ENCODE measurements around the gene ZACN. TPM values are rescaled to one million over a fixed set of nuclear protein-coding genes. Genes with fewer than 3 reads are reported as not detected.
A peak's percentile ranks its signal among the peaks of the same experiment; 100 is the strongest.
"Not testable (repeated sequence)": the region's sequence is repeated elsewhere in the genome, so short reads cannot be mapped to it uniquely, and the experiment has no call there.

The ZACN gene
- total RNA-seq, 2 experiments from 2014 or later: 0.69 to 0.98 TPM

DNA sequence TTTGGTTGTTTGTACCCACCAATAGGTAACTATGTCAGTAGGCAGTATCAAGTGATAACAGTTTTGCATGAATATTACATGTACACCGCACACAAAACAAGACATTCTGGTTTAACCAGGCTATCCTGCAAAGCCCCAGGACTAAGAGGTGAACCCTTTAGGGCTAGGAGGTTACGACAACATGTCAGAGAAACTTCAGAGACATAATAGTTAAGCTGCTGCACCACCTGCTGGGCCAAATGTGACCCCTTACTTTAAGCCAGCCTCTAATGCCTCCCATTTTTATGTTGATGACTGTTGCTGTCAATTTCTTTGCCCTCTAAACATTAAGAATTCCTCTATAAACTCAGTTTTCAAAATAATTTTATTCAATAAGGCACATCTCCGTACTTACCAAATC is 22.1 kb upstream of the ZACN start:
- Histone ChIP-seq H3K27ac (ENCODE audit: low read depth in 1 of 2, low read length in 2 of 2) (no peak overlapping the region), H3K4me3 (ENCODE audit: low read length) (no peak overlapping the region), H3K4me1 (ENCODE audit: insufficient read depth, low read length) (no peaks in the 10 kb centered on the region), H3K36me3 (ENCODE audit: insufficient read depth, low read length) (peaks cover 89% of the 10 kb centered on the region), H3K9me3 (ENCODE audit: control insufficient read depth in 1 of 2, insufficient read depth in 1 of 2, low read length in 2 of 2) (no peaks in the 10 kb centered on the region), H3K27me3 (ENCODE audit: control insufficient read depth in 1 of 2, insufficient read depth in 2 of 2, low read length in 2 of 2) (no peaks in the 10 kb centered on the region)
- peaks cover 86% of the 10 kb centered on the region for H3K36me3 Mint-ChIP-seq (ENCODE audit: low read depth)
- H3K27ac Mint-ChIP-seq: no peak overlapping the region
- intact Hi-C loops (cut with DNase I, micrococcal nuclease): loop anchor here in 1 of 2 experiments (5.0 kb wide), 1 partner anchor 45 kb away; no protein-coding TSS in a partner anchor
- DNase-seq (no peak), ATAC-seq (ENCODE audit: poor library complexity) (no peak)
- TF ChIP-seq, protein P1, sequence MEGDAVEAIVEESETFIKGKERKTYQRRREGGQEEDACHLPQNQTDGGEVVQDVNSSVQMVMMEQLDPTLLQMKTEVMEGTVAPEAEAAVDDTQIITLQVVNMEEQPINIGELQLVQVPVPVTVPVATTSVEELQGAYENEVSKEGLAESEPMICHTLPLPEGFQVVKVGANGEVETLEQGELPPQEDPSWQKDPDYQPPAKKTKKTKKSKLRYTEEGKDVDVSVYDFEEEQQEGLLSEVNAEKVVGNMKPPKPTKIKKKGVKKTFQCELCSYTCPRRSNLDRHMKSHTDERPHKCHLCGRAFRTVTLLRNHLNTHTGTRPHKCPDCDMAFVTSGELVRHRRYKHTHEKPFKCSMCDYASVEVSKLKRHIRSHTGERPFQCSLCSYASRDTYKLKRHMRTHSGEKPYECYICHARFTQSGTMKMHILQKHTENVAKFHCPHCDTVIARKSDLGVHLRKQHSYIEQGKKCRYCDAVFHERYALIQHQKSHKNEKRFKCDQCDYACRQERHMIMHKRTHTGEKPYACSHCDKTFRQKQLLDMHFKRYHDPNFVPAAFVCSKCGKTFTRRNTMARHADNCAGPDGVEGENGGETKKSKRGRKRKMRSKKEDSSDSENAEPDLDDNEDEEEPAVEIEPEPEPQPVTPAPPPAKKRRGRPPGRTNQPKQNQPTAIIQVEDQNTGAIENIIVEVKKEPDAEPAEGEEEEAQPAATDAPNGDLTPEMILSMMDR (IDR thresholded peaks at IDR 0.05): no peak
- peaks cover 11% of the 10 kb centered on the region for H3K4me1 Mint-ChIP-seq (ENCODE audit: low read depth)
- no peak overlapping the region for H3K4me3 Mint-ChIP-seq
- H3K27me3 Mint-ChIP-seq: no peaks in the 10 kb centered on the region
- H3K9me3 Mint-ChIP-seq: no peaks in the 10 kb centered on the region
- ChIA-PET CTCF (interaction anchor here (0.9 kb wide), 1 partner anchor 22 kb away, joined by 3 read pairs; the partner anchor contains the start of gene ZACN), POLR2A (no interaction called here)

GRCh38 chr17:76058264-76058663 is 20.7 kb upstream of the ZACN start:
- H3K27me3 ChIP-seq (ENCODE audit: control insufficient read depth in 1 of 2, insufficient read depth in 2 of 2, low read length in 2 of 2); H3K9me3 Mint-ChIP-seq; H3K27ac Mint-ChIP-seq; H3K4me3 ChIP-seq (ENCODE audit: low read length); POLR2A ChIA-PET; H3K4me1 ChIP-seq (ENCODE audit: insufficient read depth, low read length); H3K27me3 Mint-ChIP-seq; DNase-seq; H3K4me3 Mint-ChIP-seq; H3K27ac ChIP-seq (ENCODE audit: low read depth in 1 of 2, low read length in 2 of 2); ATAC-seq (ENCODE audit: poor library complexity); H3K9me3 ChIP-seq (ENCODE audit: control insufficient read depth in 1 of 2, insufficient read depth in 1 of 2, low read length in 2 of 2): not testable (repeated sequence)
- peaks cover 87% of the 10 kb centered on the region for H3K36me3 ChIP-seq (ENCODE audit: insufficient read depth, low read length)
- CTCF ChIA-PET: interaction anchor here (0.6 kb wide), 1 partner anchor 225 kb away, joined by 4 read pairs; no protein-coding TSS in a partner anchor
- intact Hi-C loops (cut with DNase I, micrococcal nuclease): loop anchor here in 1 of 2 experiments (5.0 kb wide), 1 partner anchor 46 kb away; no protein-coding TSS in a partner anchor
- Mint-ChIP-seq H3K36me3 (ENCODE audit: low read depth) (peaks cover 90% of the 10 kb centered on the region), H3K4me1 (ENCODE audit: low read depth) (peaks cover 11% of the 10 kb centered on the region)

DNA sequence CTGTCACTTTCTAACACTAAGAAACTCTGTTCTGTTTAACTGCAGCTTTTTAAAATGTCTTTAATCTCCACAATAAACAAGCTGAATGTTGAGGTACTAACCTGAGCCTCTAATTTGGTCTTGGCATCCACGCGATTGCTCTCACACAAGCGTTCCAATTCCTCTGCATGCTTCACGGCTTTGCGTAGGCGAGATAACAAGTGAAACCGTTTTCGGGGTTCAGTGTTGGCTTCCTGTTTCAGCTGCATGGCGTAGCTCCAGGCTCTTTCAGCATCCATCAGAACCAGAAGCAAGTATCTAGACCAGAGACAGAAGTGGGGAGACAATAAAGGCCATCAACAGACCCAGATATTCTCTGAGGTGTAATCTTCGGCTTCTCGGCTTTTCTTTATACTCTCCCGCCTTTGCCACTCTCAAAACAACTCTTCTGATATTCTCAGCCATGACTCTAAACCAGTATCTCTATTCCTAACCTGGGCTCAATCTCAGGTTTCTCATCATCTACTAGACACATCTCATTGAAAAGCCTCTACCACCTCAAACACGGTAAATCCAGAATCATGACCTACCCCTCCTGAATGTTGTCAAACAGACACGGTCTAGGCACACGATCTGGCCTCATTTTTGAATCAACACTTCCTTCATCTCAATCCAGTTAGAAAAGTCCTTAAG is 15.0 kb upstream of the ZACN start:
- Mint-ChIP-seq H3K27me3 (no peaks in the 10 kb centered on the region), H3K27ac (peak overlapping the region; percentile 88), H3K4me3 (peak overlapping the region; percentile 72), H3K9me3 (no peaks in the 10 kb centered on the region), H3K36me3 (ENCODE audit: low read depth) (peaks cover 90% of the 10 kb centered on the region), H3K4me1 (ENCODE audit: low read depth) (peaks cover 25% of the 10 kb centered on the region)
- POLR2A ChIA-PET: interaction anchor here (0.7 to 2.2 kb wide), 10 partner anchors 8 to 289 kb away, joined by 3 to 13 read pairs (median 5); partner anchors contain the start of genes EXOC7, PRPSAP1, SRP68 and ZACN
- CTCF ChIA-PET: interaction anchor here (1.2 to 1.5 kb wide), 2 partner anchors 50 to 310 kb away, joined by 3 read pairs; no protein-coding TSS in a partner anchor
- peaks cover 16% of the 10 kb centered on the region for H3K4me1 ChIP-seq (ENCODE audit: insufficient read depth, low read length)
- H3K9me3 ChIP-seq (ENCODE audit: control insufficient read depth in 1 of 2, insufficient read depth in 1 of 2, low read length in 2 of 2): no peaks in the 10 kb centered on the region
- ATAC-seq (ENCODE audit: poor library complexity) (peak; percentile 97), DNase-seq (peak in 11 of 14 experiments; percentile 25 to 74 (median 42))
- intact Hi-C loops (cut with DNase I, micrococcal nuclease): no loop called here
- TF ChIP-seq, protein P1 (IDR thresholded peaks at IDR 0.05): no peak
- H3K4me3 ChIP-seq (ENCODE audit: low read length): peak overlapping the region; percentile 6
- H3K27ac ChIP-seq (ENCODE audit: low read depth in 1 of 2, low read length in 2 of 2): peak overlapping the region; percentile 18 to 68
- H3K36me3 ChIP-seq (ENCODE audit: insufficient read depth, low read length): peaks cover 82% of the 10 kb centered on the region
- H3K27me3 ChIP-seq (ENCODE audit: control insufficient read depth in 1 of 2, insufficient read depth in 2 of 2, low read length in 2 of 2): no peaks in the 10 kb centered on the region

All from CD4-positive, alpha-beta T cell (primary cell).